HTERT RPE-1 (cell line): ENCODE data around the gene FOXC1.

Experiments used
- in situ Hi-C: fragments of 300-500 bp; cut with MboI; formaldehyde crosslinking; loops from 4 replicates; pipeline ENCODE4 v1.14.3; 2020; ENCODE audit warnings: low sequenced_read_pairs

The FOXC1 gene

DNA sequence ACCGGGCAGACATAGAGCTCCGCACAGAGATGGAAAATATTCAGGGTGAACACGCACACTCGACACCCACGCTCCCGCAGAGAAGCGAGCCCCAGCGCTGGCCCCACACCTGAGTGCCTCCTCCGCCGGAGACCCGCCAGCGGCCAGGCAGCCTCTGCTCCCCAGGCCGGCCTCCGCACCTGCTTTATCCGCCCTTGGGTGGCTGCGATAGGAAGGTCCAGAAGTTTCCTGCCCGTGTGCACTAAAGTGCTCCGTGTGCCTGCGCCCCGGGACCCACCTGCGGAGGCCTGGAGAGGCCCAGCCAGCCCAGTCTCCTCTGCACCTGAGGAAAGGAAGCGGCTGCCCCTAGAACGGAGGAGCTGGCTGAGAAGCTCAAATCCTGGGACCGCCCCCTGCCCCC is 10.8 kb upstream of the FOXC1 start:
- in situ Hi-C loops, result no loop called here

DNA sequence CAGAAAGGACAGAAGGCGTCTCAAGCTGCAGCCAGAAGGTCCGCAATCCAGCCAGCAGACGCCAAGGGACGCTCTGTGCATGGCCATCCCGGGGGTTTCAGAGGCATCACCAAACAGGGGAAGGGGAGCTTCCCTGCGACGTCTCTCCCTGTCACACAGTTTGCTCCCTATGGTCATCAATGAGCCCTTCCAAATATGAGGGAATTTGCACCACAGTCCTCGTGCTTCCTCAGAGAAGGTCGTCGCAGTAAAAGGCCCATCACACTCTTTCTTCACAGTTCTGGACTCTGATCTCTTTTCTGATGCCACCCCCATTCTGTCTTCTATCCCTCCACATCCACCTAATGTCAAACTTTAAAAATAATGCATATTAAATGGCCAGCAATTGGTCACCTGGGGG is 10.2 kb upstream of the FOXC1 start:
- in situ Hi-C loops, result no loop called here

DNA sequence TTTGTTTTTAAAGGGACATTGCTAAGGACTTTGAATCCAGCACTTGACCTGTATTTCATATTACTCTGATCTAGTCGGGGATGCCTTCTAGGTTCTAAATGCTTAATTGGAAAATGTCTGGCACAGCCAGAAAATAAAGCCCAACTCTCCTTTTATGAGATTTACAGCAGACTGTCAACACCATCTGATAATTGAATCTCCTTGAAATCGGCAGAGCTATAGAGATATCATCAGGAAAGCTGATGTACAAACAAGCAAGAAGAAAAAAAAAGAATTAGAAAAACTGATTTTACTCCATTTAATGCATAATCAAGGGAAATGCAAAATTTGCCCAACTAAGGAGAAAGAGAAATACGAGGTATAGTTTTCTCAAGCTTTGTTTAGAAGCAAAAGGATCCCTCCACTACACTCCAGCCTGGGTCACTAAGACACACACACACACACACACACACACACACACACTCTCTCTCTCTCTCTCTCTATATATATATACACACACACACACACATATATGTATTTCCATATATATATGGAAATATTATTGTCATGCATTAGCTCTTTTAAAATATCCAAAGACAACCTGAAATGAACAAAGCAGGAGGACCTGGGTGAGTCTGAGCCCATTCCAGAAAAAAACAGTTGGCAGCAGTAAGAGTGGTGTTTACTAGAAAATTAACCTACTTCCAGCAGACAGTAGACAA is 9.5 kb upstream of the FOXC1 start:
- in situ Hi-C loops, result no loop called here

DNA sequence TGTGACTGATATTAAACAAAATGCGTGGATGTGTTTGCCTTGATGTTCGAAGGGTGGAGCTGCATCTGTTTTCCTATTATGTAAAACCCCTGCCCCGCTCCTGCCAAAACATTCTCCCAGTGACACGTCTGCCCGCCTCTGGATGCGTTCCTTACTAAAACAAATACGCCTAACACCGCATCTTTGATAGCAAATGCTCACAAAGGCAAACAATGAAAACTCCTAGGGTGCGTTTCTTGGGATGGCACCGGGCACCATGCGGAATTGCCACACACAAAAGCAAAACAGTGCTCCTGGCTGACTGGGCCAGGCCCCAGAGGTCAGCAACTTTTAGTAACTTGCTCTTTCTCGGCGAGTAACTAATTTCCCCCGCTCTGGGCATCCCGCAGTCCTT is 9.0 kb upstream of the FOXC1 start:
- in situ Hi-C loops, result no loop called here

DNA sequence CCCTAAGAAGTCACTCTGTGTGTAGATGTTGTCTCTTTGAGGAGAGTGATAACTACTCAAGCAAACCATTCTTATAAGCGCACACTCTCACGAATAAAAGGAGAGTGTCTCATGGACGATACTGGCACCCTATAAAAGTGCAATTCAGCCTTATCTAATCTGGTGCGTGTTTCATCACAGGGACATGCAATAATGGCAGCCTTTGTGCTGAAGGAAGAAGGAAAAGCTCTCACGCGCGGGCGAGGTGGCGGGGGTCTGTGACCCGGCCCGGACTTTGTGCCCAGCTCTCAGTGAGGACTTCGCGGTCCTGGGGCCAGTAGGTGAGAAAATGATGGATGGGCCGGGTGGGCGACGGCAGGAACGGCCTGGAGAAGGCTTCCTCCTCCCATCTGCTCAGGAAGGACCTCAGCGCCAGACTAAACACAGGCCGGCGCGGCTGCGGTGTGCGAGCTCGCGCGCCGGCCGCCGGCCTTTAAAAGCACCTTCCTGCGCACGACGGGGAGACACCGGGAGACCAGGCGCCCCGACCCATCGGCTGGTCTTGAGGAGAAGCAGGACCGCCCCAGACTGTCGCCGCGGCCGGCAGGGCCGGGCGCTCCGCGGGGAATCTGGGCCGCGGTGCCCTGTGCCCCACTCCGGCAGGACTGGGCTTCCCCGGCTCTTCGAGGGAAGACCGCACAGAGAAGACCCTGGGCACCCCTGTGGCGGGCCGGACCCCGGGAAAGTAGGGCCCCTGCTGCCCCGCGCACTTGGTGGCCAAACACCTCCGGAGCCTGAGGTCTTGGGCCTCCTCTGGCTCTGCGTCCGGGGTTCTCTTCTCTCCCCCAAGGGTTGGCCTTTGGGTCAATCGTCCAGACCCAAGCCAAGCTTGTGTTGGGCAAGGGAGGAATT is 8.3 kb upstream of the FOXC1 start:
- in situ Hi-C loops, result no loop called here

DNA sequence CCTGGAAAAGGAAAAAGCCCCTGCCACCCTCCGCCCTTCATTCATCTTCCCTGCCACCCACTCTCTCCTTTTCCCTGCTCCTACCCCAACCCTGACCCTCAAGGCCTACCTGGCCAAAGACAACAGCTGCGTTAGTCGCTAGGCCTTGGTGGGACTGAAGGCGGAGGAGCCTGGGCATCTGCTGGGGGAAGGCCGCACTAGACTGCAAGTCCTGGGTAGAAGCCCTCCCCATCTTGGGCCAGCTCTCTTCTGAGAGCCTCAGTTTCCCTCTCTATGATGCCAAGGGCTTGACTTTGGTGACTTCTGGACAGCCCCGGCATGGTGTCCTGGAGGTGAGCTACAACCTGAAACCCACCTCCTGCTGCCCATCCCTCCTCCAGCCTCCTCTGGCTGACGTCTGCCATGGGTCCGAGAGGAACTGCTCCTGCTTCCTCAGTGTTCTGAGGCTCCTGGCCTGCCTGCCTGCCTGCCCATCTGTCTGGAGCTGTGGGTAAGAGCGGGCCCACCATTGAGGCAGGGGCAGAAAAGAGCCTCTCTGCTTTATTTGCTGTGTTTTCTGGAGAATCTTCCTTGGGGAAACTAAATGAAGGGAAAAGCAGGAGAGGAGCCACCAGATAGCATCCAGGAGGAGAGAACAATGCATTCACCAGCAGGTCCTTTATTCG is 7.5 kb upstream of the FOXC1 start:
- in situ Hi-C loops, result no loop called here

DNA sequence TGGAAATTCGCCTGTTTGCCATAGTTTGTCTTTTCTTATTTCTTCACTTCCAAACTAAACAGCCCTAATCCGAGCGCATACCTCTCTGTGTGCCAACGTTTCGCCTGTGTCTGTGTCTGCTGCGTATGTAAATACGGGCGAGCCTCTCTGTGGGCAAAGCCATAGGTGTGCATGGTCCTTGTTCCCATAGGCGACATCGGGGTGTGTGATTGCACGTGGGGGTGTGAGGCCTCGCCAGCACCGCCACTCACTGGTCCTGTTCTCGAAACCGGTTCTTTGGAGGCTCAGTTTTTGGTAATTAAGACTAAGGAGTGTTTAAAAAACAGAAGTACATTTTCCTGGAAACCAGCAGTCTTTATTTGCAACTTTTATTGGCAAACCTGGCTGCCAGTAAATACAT is 6.0 kb upstream of the FOXC1 start:
- in situ Hi-C loops, result no loop called here

DNA sequence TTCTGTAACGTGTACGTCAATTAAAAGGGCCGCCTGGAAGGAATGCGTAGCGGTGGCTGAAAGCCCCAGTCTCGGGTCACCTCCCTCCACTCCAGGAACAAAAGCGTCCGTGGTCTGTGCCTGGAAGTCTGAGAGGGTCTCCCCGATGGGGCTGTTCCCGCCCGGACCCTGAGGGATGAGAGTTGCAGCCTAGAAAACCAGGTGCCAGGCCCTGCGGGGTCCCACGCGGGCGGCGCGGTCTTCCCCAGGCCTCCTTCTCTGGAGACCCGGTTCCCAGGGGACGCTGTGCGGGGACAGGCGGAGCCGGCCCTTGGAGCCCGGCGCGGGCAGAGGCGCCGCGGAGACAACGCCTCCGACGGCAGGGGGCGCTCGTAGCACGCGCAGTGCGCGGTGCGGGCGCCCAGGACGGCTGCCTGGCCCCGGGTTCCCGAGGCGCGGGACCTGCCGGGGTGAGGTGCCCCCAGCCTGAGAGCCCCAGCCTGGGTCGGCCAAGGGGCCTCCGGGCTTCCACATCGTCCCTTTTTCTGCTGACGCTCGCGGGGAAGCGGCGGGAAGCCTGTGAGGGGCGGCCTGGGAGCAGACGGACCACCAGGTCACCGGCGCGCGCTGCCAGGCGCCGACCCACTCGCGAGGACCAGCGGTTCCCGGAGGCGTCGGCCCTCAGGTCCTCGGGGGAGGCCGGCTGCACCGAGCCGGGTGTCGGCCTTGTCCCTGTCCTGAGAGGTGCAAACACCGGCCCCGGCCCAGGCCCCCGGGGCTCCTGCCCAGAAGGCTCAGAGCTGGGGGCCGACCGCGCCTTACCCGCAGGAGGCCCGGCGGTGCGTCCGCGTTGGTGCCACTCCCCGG is 5.3 kb upstream of the FOXC1 start:
- in situ Hi-C loops, result no loop called here

DNA sequence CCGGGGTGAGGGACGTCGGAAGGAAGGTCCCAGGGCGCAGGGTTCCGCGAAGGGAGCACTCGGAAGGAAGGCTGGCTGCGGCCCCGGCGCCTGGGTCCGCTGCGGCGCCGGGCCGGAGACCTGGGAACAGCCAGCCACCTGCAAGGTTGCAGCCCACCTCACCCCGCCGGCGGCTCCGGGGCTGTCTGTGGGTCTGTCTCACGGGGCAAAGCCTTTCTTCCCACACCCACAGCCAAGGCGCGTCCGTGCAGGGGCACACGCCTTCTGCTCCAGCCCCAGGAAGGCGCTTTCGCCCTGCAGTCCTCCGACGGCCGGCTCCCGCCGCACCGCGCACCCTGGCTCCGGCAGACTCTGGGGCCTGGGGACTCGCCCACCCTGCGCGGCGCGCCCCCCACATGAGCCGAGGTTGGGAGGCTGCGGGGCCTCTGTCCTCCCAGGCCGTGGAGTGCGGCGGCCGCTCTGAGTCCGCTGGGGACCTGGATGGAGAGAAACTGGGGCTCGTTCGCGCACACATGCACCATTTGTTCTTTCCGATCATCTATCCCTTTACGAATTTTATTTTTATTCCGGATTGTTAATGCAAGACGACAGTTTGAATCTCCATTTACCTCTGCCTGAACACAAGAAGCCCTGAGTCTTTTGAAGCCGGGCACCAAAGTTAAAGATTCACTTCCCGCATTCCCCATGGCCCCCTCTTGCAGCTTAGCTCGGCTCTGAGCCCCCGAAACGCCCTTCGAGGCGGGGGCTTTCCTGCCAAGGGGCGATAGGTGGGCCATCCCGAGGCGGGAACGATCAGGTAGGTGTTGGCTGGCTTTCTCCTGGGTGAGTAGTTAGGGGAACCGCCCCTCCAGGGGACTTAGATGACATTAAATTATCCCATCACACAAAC is 4.5 kb upstream of the FOXC1 start:
- in situ Hi-C loops, result no loop called here

DNA sequence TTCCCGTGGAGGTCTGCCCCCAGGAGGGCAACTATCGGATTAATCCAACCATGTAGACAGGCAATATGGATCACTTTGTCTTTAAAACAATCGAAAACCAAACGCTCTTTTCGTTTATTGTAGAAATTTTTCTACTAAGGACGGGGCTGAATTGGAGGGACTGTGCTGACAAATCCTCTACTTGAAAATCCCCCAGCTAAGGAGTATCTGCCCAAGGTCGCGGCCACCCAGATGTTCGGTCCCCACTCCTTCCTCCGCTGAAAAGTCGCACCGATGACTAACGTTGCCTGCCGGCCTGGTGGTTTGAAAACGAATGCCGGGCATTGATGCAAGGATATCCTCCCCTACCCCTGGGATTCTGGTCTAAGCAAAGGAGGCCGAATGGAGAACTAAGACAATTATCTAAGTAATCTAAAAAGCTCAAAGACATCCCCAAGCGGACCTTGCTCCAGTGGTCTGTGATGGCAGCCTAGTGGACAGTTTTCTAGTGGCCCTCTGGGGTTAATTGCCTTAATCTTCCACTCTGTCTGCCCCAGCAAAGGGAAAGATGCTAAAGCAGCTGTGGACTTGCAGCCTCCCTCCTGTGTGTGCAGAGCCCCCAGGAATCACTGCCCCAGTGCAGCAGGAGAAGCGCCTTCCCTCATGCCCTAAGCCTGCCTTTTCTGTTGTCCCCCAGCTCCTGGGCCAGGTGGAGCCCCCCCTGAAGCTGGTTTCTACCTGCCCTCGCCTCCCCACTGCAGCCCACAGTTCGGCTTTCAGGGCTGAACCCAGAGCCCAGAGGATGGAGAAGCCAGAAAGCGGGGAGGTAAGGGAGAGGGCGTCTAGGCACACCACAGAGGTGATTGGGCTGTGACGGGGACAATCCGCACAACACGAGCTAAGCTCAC is 3.6 kb upstream of the FOXC1 start:
- in situ Hi-C loops, result no loop called here

DNA sequence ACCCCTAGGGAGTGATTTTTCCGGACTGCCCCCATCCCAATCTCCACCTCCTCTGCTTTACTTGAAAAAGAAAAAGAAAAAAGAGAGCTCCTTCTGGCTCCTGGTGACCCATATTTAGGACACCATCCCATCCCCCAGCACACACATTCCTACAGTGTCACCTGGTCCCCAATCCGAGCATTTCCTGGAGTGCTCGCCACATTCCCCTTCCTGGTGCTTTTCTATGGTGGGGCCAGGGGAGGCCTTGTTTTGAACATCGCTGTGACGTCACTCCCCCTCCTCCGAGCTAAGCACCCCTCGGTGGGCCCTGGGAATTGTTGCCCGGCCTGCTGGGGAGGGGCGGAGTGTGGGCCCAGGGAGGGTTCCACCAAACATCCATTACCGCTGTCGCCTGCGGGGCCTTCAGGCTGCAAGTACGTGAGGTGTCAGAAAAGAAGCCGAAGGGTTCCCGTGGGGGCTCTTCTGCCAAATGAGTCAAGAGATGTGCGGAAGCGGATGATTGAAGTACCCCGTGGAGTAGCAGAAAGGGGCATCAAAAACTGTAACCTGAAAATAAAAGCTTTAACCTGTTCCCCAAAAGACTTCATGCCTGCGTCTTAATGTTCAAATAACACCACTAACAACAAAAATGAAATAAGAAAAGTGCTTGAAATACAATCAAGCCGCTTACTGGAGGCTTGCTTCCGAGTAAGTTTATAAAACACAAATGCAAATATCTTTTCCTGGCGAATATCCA is 2.8 kb upstream of the FOXC1 start:
- in situ Hi-C loops, result no loop called here

DNA sequence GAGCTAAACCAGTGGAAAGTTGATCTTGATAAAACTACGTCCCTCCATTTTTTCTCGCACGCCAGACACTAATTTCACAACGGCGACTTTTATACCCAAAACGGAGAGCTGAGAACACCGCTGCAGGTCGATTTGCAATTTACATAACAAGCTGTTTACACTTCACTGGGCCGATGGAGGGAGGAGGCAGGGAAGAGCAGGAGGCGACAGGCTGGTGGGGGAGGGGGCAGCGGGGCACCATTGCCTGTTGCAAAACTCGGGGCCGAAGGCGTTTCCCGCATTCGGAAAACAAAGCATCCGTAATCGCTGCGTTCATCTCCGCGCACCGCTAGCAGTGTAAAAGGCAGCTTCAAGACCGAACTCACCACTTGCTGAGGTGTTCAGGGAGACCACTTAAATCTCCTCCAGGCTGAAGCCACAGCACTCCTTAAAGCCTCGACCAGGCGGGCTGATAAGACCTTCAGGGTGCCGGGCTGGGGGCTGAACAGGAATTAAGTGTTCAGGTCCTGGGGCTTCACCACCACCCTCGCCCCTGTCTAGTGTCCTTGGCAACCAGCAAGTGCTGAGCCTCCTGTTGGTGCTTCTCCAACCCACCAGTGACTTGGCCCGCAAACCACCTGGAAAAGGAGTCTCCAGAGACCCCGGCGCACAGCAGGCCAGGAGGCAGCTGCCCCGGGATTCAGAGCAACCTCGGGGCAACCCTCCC is 2.0 kb upstream of the FOXC1 start:
- in situ Hi-C loops, result no loop called here

DNA sequence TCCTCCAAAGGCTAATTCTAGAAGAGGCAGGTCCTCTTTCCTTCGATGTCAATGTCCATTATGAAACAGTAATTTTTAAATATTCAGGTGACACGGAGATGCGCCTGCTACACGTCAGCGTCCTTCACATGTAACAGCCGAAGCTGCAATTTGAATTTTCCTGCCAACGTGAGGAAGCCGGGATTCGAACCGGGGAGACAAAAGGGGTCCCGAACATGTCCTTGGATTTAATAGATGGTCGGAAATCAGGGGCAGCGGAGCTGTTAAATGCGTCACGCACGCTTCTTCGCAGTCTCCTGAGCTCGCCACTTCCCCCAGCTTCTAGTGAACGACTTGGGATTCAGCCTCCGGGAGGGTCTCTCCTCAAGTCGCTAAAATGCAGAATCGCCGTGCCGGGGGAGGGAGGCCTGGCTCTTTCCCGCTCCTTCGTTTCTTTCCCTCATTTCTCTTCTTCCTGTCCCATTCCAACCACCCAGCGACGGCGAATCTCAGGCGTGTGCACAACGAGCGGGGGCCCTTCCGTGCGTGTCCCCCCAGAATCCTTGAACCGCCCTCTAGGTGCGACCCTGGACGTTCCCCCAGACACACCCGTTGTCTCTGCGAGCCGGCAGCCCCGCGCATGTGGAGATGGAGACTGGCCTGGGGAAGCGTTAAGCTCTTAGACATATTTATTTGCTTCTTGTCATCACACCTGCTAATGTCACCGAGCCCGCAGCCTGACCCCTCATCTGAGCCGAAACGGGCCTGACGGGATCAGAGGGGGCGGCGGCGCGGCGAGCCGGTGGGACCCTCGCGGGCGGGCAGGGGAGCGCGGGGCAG is 1.3 kb upstream of the FOXC1 start:
- in situ Hi-C loops, result no loop called here

DNA sequence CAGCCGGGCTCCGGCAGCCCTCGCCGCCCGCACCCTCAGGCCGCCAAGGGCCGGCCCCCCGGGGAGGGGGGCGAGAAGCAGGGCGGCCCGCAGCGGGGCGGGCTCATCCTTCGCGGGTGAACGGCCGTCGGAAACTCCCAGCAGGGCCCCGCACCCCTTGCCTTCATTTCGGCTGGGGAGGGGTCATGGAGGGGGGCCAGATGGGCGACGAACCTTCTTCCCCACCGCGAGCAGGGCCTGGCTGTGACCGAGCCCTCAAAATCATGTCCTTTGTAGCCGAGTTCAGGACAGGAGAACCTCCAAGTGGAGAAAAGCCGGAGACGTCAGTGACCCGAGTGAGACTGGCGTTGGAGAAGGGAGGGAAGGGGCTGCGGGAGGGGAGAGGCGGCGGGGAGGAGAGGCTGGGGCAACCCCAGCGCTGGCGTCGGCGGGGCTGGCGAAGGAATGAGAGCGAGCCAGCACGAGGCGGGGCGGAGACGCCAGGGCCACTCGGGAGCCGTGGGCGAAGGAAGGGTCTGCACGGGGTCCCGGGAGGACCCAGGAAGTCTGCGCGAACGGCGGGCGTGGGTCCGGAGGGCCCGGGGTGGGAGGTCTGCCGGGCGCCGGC is 571 bp upstream of the FOXC1 start:
- in situ Hi-C loops, result no loop called here

DNA sequence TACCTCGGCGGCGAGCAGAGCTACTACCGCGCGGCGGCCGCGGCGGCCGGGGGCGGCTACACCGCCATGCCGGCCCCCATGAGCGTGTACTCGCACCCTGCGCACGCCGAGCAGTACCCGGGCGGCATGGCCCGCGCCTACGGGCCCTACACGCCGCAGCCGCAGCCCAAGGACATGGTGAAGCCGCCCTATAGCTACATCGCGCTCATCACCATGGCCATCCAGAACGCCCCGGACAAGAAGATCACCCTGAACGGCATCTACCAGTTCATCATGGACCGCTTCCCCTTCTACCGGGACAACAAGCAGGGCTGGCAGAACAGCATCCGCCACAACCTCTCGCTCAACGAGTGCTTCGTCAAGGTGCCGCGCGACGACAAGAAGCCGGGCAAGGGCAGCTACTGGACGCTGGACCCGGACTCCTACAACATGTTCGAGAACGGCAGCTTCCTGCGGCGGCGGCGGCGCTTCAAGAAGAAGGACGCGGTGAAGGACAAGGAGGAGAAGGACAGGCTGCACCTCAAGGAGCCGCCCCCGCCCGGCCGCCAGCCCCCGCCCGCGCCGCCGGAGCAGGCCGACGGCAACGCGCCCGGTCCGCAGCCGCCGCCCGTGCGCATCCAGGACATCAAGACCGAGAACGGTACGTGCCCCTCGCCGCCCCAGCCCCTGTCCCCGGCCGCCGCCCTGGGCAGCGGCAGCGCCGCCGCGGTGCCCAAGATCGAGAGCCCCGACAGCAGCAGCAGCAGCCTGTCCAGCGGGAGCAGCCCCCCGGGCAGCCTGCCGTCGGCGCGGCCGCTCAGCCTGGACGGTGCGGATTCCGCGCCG is 994 bp downstream of the FOXC1 start:
- in situ Hi-C loops, result no loop called here

DNA sequence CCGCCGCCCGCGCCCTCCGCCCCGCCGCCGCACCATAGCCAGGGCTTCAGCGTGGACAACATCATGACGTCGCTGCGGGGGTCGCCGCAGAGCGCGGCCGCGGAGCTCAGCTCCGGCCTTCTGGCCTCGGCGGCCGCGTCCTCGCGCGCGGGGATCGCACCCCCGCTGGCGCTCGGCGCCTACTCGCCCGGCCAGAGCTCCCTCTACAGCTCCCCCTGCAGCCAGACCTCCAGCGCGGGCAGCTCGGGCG is 1.5 kb downstream of the FOXC1 start:
- in situ Hi-C loops, result no loop called here
